COLO668 (cell line): Measurements from ENCODE around the gene TESPA1.
"Not testable (repeated sequence)": the region's sequence is repeated elsewhere in the genome, so short reads cannot be mapped to it uniquely, and the experiment has no call there.

ENCODE experiments used
- DNase-seq: peaks from one replicate; lab custom pipeline; 2025; ENCODE audit not compliant: unreplicated experiment; lab: John Stamatoyannopoulos, UW

Gene TESPA1

GRCh38 chr12:54984658-54985376, at the start of gene TESPA1:
Gene TESPA1, minus strand, starts transcription at chr12:54984762. Its CDS starts 10,200 bp downstream, at chr12:54974562.
- DNase-seq: no peak

GRCh38 chr12:55034218-55034617, 49.7 kb upstream of the TESPA1 start:
- DNase-seq: no peak

- DNase-seq: no peak
These were observed 40.9 kb upstream of the TESPA1 start for GRCh38 chr12:55025508-55025907.

GRCh38 chr12:55024575-55024974, 40.0 kb upstream of the TESPA1 start:
- no peak for DNase-seq

- no peak for DNase-seq
These were observed 35.2 kb upstream of the TESPA1 start, which contains the start of gene NEUROD4 for GRCh38 chr12:55019784-55020183. Gene NEUROD4, plus strand, starts transcription at chr12:55019974. Its CDS starts 6,466 bp downstream, at chr12:55026440.

GRCh38 chr12:55017416-55017925, 32.9 kb upstream of the TESPA1 start:
- no peak for DNase-seq

GRCh38 chr12:55008944-55009585, 24.5 kb upstream of the TESPA1 start:
- DNase-seq: no peak

- no peak for DNase-seq
These were observed 17.8 kb upstream of the TESPA1 start for GRCh38 chr12:55002355-55002754.

- DNase-seq: no peak
These were observed 16.8 kb upstream of the TESPA1 start for GRCh38 chr12:55001198-55001868.

GRCh38 chr12:54998958-54999510, 14.5 kb upstream of the TESPA1 start:
- no peak for DNase-seq

- DNase-seq: no peak
These were observed 13.5 kb upstream of the TESPA1 start for GRCh38 chr12:54997929-54998522.

- no peak for DNase-seq
These were observed 11.6 kb upstream of the TESPA1 start for GRCh38 chr12:54996205-54996604.

GRCh38 chr12:54993181-54993835, 8.7 kb upstream of the TESPA1 start:
- DNase-seq: peak; percentile 25

- no peak for DNase-seq
These were observed 7.4 kb upstream of the TESPA1 start for GRCh38 chr12:54991991-54992375.

- no peak for DNase-seq
These were observed 6.8 kb upstream of the TESPA1 start for GRCh38 chr12:54991161-54991990.

GRCh38 chr12:54989829-54990228, 5.3 kb upstream of the TESPA1 start:
- no peak for DNase-seq

- peak; percentile 67 for DNase-seq
These were observed 4.0 kb upstream of the TESPA1 start for GRCh38 chr12:54988402-54989054.

- DNase-seq: no peak
These were observed 3.2 kb upstream of the TESPA1 start for GRCh38 chr12:54987611-54988231.

GRCh38 chr12:54986773-54987172, 2.2 kb upstream of the TESPA1 start:
- DNase-seq: not testable (repeated sequence)
